GM11168 (cell line): ENCODE measurements around the gene SP140.
"Not testable (repeated sequence)": the region's sequence is repeated elsewhere in the genome, so short reads cannot be mapped to it uniquely, and the experiment has no call there.

ENCODE experiments used
- in situ Hi-C: fragments of 300-500 bp; cut with MboI; formaldehyde crosslinking; loops from one replicate; pipeline ENCODE4 v1.12.0; 2022; ENCODE audit warnings: low sequenced_read_pairs; ENCODE audit not compliant: unreplicated experiment

Gene SP140

DNA sequence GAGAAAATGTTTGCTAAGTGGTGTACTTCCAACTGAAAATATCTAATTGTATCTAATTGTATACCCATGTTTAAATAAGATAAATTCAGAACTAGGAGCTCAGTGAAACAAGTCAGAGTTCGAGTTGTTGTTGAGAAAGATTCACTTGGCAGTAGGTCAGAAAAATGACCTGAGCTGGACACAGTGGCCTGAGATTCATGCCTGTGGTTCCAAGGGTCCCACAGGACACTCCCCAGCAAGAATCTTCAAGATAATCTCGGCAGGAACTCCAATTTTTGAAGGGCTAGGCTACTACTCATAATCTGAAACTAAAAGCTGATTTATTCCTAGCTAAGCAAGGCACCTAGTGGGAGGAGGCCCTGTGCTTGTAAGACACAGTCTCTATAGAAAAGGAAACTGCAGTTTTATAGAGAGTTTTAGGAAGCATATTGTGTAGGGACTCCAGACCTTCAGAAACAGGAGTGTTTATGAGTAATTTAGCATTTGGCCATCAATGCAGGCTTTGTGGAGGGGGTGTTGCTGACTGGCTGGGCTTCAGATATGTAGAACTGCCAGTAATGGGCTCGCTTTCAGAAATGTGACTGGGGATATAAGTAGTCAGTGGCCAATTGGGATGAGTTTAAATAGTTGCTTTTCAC is 43.2 kb downstream of the SP140 start:
- in situ Hi-C loops: no loop called here

DNA sequence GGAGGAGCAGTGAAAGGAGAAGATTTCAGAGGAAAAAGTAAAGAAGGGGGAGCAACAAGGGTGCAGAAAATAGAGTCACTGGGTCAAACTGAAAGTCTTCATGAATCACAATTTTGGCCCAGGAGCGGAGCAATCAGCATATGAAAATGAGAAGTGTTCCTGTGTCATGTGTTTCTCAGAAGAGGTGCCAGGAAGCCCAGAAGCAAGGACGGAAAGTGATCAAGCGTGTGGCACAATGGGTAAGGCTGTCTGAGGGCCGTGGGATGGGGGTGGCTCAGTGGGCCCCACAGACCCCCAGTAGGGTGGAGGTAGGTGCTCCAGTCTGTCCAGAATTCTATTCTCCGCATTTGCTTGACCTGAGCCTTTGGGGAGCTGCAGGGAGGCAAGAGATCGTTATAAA is 44.2 kb downstream of the SP140 start:
- in situ Hi-C loops: no loop called here

DNA sequence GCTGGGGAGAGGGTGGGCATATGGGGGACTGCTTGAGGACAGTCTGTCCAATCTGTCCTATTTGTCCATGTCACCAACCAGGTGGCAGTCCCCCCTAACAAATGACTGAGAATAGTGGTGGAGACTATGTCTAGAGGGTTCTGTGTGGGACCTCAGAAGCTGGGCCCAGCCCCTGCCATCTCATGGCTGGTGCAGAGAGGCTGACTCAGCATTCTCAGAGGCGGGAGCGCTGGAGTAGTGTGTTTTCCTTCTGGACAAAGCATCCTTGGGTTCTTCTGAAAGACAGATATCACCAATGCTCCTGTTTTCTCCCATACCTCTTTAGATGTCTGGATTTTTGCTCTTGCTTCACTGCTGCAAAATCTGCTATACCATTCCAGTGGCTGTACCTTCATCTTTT is 57.4 kb downstream of the SP140 start:
- in situ Hi-C loops: no loop called here

DNA sequence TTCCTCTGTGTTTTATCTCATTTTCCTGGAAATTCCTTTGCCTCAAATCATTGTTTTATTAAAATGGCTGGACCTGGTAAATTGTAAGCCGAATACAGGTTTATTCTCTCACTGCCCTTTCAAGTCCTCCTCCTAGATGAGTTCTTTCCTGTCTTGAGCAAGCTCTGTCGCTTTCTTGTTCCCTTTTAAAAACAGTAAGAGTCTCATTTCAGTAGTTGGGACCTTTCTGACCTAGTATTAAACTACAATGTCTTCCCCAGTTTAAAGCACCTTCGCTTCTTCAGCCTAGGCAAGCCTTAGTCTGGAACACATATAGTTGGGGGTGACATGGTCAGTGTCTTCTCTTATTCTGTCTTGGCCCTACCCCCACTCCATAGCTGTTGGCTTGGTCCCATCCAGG is 60.5 kb downstream of the SP140 start:
- in situ Hi-C loops: no loop called here

DNA sequence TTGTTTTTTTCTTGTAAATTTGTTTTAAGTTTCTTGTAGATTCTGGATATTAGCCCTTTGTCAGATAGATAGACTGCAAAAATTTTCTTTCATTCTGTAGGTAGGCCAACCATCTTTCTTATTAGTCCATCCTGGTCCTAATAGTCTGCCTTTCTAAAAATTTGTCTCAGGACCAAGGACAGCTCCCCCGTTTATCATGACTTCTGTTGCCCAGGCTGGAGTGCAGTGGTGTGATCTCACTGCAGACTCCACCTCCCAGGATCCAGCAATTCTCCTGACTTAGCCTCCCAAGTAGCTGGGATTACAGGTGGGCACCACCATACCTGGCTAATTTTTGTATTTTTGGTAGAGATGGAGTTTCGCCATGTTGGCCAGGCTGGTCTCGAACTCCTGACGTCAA is 63.8 kb downstream of the SP140 start:
- in situ Hi-C loops: not testable (repeated sequence)

DNA sequence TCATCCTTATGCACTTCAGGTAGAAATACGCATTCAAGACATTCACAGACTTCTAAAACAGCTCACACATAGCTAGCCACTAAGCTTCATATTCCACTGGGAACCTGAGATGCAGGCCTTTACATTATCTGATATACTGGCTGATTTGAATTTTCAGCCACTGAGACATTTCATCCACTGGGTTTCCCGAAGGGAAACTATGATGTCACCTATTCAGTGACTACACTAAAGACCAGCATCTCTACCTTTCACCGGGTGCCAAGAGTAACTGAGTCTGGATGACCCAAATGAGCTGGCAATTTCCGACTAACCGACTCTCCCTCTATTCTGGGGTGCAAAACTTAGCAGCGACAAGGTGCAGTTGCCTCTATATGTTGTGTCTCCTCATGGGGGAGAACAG is 69.7 kb downstream of the SP140 start:
- in situ Hi-C loops: no loop called here

DNA sequence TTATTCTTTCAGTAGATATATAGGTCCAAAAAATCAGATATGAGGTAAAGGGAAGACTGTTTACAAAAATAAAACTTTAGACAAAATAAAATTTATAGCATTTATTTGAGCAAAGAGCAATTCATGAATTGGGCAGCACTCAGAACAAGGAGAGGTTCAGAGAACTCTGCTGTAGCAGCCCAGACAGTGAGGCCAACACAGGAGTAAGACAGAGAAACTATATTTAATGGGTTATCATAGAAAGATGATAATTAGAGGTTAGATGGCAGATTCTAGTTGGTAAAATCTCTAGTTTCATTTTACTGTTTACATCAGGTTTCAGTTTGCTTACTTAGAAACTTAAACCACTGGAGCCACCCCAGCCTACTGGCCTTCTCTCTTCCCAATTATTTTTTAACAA is 71.4 kb downstream of the SP140 start:
- in situ Hi-C loops: no loop called here

DNA sequence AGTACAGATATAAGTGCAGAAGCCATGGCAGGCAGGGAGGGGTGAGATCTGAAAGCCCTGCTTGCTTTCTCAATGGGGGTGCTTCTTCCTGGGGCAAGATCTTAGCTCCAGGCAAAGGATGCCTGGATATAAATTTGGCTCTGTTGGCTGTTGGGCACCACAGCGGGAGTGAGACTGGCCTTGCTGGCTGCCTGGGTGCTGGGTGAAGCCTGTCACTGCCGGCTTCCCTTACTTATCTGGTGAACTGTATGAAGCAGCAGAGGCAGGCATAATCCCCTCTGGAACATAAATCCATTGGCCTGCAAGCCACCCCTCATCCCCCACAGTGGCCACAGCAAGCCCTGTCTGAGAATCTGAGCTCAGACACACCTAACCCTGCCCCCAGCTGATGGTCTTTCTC is 74.1 kb downstream of the SP140 start:
- in situ Hi-C loops: no loop called here

DNA sequence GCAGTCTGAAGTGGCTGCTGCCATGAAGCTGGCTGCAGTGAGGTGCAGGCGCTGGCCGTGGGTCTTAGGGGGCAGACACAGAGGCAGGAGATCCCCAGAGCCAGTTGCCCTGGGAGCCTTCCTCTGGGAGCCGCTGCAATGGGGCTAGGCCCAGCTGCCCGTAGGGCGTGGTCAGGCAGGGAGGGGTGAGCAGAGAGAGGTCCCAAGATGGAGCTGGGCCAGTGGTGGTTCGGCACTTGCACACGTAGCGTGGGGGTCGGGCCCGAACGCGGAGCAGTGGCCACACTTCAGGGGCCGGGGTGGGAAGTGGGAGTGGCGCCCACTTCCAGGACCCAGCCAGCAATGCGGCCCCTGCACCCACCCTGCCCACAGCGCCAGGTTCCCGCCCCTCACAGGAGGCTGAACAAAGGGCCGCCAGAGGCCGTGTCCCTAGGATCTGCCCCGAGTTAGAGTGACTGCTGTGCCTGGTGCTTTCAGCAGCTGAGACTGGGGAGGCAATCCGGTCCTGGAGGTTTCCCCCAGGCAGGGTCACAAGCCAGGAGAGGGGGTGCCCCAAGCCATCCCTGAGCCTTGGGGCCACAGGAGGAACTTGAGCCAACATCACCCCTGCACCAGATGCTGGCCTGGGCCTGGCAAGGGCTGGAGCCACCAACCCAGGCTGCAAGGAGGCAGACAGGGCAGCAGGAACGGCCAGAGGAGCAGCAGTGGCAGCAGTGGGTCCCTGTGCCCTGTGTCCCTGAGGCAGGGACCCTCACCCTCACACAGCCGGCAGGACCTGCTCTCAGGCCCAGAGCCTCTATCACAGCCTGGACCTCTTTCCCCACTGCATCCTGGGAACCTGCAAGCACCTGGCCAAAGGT is 80.1 kb downstream of the SP140 start:
- in situ Hi-C loops: no loop called here

DNA sequence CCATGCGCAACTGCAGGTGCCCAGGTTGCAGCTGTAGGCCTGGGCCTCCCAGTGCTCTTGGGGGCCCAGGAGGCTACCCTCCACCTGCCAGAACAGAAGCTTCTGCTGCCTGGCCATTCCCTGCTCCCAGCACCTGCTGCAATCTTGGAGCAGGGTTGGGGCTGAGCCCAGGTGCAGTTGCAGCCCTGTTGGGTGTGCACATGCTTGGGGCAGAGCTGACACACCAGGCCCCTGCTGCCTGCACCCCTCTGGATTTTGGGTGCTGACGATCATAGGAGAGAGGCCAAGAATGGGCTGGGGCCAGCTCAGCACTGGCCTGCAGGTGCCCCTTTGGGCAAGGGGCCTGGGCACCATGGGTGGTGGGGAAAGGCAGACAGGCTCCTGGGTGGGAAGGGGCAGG is 80.9 kb downstream of the SP140 start:
- in situ Hi-C loops: no loop called here

DNA sequence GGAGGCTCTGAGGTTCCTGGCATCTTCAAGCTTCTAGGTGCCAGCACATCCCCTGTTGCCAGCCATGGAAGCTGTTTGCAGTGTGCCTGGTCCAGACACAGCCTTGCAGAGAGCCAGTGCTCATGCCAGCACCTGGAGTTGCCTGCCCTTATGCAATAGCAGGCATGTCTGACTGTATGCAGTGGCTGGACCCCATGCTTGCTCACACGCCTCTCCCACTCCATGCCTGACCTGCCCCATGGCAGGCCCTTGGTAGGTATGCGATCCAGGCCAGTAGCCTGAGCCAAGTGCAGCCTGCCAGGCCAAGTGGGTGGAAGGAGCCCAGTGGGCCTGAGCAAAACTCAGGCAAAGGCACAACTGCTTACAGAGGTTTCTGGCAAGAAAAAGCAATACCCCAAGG is 81.9 kb downstream of the SP140 start:
- in situ Hi-C loops: no loop called here

DNA sequence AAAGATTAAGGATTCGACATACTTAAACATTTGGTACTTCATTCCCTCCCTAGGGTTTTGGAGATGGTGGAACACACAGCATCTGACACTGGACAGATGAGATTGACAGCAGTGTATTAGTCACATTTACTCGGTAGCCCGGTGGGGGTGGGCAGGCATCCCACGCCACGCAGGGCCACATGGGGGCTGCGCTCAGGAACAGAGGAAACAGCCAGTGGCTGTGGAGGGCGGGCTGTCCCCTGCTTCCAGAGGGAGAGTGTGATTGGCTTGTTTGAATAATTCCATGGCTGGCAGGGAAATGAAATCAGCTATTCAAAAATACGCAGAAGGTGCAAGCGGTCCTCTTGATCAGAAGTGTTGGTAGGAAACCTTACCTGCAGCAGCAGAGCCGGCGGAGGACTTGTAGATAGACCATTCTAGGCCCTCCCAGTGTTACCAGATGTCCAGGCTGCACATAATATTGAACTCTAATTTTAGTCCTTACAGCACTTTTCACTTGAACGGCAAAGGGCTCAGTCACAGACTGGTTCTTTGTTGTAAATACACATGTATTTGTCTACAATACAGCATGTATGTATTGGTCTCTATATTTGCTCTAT is 83.0 kb downstream of the SP140 start:
- in situ Hi-C loops: no loop called here

DNA sequence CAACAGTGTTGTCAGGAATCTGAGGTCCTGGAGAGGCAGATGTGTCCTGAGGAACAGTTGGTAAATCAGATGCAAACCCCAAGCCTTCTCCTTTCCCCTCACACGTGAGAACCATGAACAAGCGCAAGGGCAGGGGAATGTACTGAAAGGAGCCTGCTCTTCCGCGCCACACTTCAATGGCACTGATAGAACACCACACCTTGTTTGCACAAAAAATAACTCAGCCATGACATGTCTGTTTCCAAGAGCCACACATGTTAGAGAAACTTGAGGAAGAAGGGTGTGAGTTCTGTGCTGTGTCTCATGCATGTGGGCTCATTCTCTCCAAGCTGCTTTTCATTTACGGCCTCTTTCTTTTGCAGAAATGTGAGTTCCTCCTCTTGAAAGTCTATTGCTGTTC is 85.3 kb downstream of the SP140 start:
- in situ Hi-C loops: not testable (repeated sequence)

DNA sequence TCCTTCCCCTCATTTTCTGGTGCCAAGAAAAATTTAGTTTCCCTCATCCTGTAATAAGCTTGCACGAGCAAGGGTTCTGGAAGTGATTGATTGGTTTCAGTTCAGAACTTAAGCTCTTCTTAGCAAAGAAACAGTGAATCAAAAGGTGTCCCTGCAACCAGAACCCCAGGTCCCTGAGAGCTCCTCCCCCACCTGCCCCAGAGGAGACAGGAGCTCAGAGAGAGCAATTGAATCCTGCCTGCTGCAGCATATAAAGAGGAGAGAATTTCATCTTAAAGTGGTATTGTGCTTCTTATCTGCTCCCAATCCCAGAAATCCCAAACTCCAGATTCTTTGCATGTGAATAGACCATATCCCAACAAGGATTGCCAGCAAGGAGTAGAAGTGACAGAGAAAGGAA is 86.1 kb downstream of the SP140 start:
- in situ Hi-C loops: not testable (repeated sequence)

DNA sequence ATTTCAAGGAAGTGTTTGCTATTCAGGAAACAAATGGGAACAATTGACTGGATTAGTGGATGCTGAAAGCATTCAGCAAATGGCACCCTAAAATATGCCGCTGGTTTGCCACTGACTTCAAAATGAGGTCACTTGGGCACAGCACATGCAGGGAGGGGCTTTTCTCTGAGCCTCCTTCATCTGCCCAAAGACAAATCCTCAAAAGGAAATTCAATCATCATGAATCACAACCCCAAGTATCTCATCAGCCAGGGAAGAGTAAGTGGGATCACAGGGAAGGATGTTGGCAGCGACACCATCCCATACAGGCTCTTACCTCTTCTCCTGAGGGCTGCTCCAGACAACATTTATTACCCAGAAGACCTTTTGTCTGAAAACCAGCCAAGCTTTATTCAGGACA is 87.1 kb downstream of the SP140 start:
- in situ Hi-C loops: no loop called here

DNA sequence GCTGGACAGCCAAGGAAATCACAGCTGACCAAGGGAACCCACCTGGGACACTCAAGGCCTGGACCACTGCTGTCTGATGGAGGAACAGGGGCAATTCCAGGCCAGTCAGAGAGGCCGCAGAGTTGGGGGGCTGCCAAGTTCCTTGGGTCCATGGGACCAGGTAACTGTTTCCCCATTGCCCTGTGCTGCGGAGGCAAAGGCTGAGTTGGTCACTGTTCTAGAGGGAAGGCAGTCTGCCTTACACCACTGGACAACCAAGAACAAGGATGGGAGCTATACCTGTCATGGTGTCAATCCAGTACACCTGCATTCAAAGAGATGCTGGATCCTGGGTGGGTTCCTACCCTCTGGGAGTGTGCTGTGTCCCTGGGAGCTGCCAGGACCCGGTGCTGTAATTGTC is 91.8 kb downstream of the SP140 start:
- in situ Hi-C loops: no loop called here

DNA sequence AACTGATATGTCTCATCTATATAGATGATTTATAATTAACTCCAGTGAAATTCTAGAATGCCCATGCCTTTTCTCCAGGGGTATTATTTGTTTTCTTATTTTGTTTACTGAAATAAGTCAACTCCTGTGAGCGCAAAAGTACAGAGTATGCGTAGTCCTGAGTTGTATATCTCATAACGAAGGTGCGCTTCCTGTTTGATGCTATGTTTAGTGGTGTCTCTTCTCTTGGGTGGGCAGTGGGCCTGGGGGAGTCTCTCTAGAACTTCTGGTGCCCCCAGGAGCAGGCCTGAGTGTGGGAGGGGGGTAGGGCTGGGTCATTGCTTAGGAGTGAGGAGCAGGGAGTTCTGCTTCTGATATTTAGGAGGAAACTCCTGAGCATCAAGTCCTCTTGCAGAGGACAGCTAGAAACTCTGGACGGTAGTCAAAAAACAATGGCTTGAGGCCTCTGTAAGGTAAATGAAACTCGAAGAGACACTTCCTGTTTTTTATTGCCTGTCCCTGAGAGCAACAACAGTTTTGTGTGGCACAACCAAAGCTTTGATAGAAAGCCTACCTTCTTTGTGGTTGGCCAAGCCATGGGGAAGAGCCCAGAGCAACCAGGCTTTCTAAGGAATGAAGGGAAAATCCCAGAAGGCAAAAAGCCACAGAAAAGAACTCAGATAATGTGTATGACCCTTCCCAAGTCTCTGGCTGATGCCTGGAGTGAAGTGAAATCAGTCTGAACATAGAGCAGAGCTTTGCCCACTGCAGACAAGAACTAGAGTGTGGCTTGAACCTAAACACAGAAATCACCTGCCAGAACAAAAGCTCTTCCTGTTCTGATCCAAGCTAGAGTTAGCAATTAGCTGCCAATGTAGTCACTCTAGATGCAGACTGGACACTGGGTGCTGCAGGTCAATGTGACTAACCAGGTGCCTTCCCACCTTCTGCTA is 92.9 kb downstream of the SP140 start:
- in situ Hi-C loops: no loop called here

DNA sequence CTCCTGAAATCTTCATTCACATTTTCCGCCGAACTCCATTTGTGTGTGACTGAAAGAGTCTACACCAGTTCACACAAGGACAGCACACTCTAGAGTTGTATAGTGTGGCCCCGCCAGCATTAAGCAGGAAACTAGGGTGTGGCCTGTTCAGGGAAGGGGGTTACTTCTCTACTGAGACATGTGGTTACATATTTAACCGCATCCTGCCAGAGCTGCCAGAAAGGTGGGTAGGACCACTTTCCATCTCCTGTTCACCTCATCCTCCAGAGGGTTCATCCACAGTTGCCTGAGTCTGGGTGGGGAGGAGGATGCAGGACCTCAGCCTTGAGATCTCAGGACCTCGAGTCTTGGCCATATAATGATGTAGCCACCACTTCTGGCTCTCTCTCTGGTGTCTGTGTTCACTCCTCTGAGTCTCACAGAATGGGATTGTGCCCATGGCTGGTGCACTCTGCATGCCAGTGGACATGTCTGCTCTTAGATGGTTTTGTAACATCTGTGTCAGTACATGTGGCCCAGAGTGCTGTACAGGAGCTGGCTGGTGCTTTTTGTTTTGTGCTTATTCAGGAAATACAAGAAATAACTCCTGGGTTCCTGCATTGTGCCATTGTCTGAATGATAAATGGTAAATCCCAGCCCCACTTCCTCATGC is 93.8 kb downstream of the SP140 start:
- in situ Hi-C loops: no loop called here

DNA sequence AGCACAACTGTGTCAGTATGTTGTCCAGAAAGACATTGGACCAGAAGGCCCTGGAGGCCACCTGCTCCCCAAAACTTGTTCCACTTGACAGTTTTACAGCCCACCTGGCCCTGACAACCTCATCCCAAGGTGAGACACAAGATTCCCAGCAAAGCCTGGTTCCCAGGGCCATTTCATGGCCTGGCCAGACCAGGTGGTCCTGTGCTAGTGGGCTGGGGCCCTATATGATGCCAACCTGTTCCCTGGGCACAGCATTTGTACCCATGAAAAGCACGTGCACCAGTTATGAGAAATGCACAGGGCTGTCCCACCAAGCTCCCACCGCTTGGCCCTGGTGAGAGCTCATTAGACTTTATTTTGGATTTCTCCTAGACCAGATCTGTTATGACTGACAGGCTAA is 95.5 kb downstream of the SP140 start:
- in situ Hi-C loops: no loop called here
